H9 (cell line): ENCODE measurements around the gene LRRK2. TPM values are rescaled to one million over a fixed set of nuclear protein-coding genes. Genes with fewer than 3 reads are reported as not detected.

Source experiments
- DNase-seq: peaks from one replicate; pipeline ENCODE4 v3.0.0-alpha.2; 2017
- H2AFZ ChIP-seq: one replicate; pipeline ENCODE4 v1.6.1; 2013; ENCODE audit warnings: mild to moderate bottlenecking, low read length, control low read depth, moderate library complexity
- H2AK5ac ChIP-seq: 2 replicates; pipeline ENCODE4 v1.6.1; 2013; ENCODE audit warnings: low read length, control low read depth, mixed read lengths; ENCODE audit not compliant: insufficient read length
- H2BK120ac ChIP-seq: one replicate; pipeline ENCODE4 v1.6.1; 2013; ENCODE audit warnings: low read depth, mild to moderate bottlenecking, low read length, control low read depth, inconsistent platforms; ENCODE audit not compliant: poor library complexity, severe bottlenecking
- H2BK12ac ChIP-seq: 2 replicates; pipeline ENCODE4 v1.6.1; 2013; ENCODE audit warnings: low read length, control low read depth, mixed read lengths, low read depth; ENCODE audit not compliant: insufficient read length
- H2BK15ac ChIP-seq: 2 replicates; pipeline ENCODE4 v1.6.1; 2013; ENCODE audit warnings: low read depth, low read length, control low read depth
- H2BK20ac ChIP-seq: one replicate; pipeline ENCODE4 v1.6.1; 2013; ENCODE audit warnings: low read depth, mild to moderate bottlenecking, low read length, control low read depth, inconsistent platforms; ENCODE audit not compliant: poor library complexity, severe bottlenecking
- H2BK5ac ChIP-seq: 2 replicates; pipeline ENCODE4 v1.6.1; 2013; ENCODE audit warnings: low read length, control low read depth, mixed read lengths; ENCODE audit not compliant: insufficient read length
- H3K14ac ChIP-seq: 2 replicates; pipeline ENCODE4 v1.6.1; 2013; ENCODE audit warnings: low read length, control low read depth; ENCODE audit not compliant: insufficient read depth
- H3K18ac ChIP-seq: 2 replicates; pipeline ENCODE4 v1.6.1; 2013; ENCODE audit warnings: low read depth, mild to moderate bottlenecking, mixed read lengths, low read length, control low read depth; ENCODE audit not compliant: insufficient read length
- H3K23ac ChIP-seq: 2 replicates; pipeline ENCODE4 v1.6.1; 2013; ENCODE audit warnings: low read length, control low read depth, mixed read lengths, low read depth; ENCODE audit not compliant: insufficient read length
- H3K23me2 ChIP-seq: 2 replicates; pipeline ENCODE4 v1.6.1; 2013; ENCODE audit warnings: low read depth, mild to moderate bottlenecking, mixed read lengths, low read length, control low read depth; ENCODE audit not compliant: insufficient read length, poor library complexity, severe bottlenecking
- H3K27ac ChIP-seq: 2 replicates; pipeline ENCODE4 v1.5.1; 2013; ENCODE audit warnings: low read length, control low read depth, mixed read lengths, low read depth; ENCODE audit not compliant: insufficient read length
- H3K27me3 ChIP-seq: 2 replicates; pipeline ENCODE4 v1.6.1; 2013; ENCODE audit warnings: low read length, control low read depth, inconsistent platforms; ENCODE audit not compliant: insufficient read depth
- H3K4ac ChIP-seq: 2 replicates; pipeline ENCODE4 v1.6.1; 2013; ENCODE audit warnings: low read depth, mild to moderate bottlenecking, control low read depth, inconsistent platforms, low read length, moderate library complexity
- H3K4me1 ChIP-seq: 2 replicates; pipeline ENCODE4 v1.6.1; 2013; ENCODE audit warnings: low read length, control low read depth, inconsistent platforms; ENCODE audit not compliant: insufficient read depth
- H3K4me2 ChIP-seq: 2 replicates; pipeline ENCODE4 v1.6.1; 2013; ENCODE audit warnings: low read length, control low read depth, mixed read lengths; ENCODE audit not compliant: insufficient read length, insufficient read depth
- H3K56ac ChIP-seq: 2 replicates; pipeline ENCODE4 v1.6.1; 2013; ENCODE audit warnings: low read depth, mild to moderate bottlenecking, mixed read lengths, low read length, control low read depth; ENCODE audit not compliant: insufficient read length
- H3K79me1 ChIP-seq: 2 replicates; pipeline ENCODE4 v1.6.1; 2013; ENCODE audit warnings: low read depth, mild to moderate bottlenecking, moderate library complexity, low read length, control low read depth, inconsistent platforms; ENCODE audit not compliant: insufficient read depth, poor library complexity, severe bottlenecking
- H3K79me2 ChIP-seq: 2 replicates; pipeline ENCODE4 v1.6.1; 2013; ENCODE audit warnings: low read length, control low read depth, inconsistent platforms; ENCODE audit not compliant: insufficient read depth
- H3K9ac ChIP-seq: 2 replicates; pipeline ENCODE4 v1.6.1; 2013; ENCODE audit warnings: low read length, control low read depth, mixed read lengths; ENCODE audit not compliant: insufficient read length; ENCODE audit errors: extremely low read depth
- H3K9me3 ChIP-seq: one replicate; pipeline ENCODE4 v1.6.1; 2013; ENCODE audit warnings: low read depth, low read length, inconsistent platforms; ENCODE audit not compliant: control insufficient read depth
- H3T11ph ChIP-seq: one replicate; pipeline ENCODE4 v1.6.1; 2013; ENCODE audit warnings: mild to moderate bottlenecking, low read length, control low read depth, inconsistent platforms
- H4K20me1 ChIP-seq: one replicate; pipeline ENCODE4 v1.6.1; 2013; ENCODE audit not compliant: control insufficient read depth, insufficient read length, insufficient read depth
- H4K5ac ChIP-seq: 2 replicates; pipeline ENCODE4 v1.6.1; 2013; ENCODE audit warnings: low read depth, mild to moderate bottlenecking, mixed read lengths, low read length, control low read depth; ENCODE audit not compliant: insufficient read length
- H4K8ac ChIP-seq: replicated peaks from 2 replicates; pipeline ENCODE4 v1.6.1; 2013; ENCODE audit warnings: low read length, control low read depth, mixed read lengths, low read depth; ENCODE audit not compliant: insufficient read length
- H4K91ac ChIP-seq: 2 replicates; pipeline ENCODE4 v1.6.1; 2013; ENCODE audit warnings: low read depth, mild to moderate bottlenecking, moderate library complexity, mixed read lengths, low read length, control low read depth; ENCODE audit not compliant: insufficient read length
- H3K27ac Mint-ChIP-seq, 3 experiments: 2 replicates in 2 of 3; 3 replicates in 1 of 3; pipeline ENCODE4 v1.8.0; 2020 to 2021; ENCODE audit warnings: mixed read lengths in 3 of 3, mild to moderate bottlenecking in 1 of 3, moderate library complexity in 1 of 3
- H3K27me3 Mint-ChIP-seq: 2 replicates; pipeline ENCODE4 v1.8.0; 2021; ENCODE audit warnings: low read depth, mild to moderate bottlenecking, moderate library complexity, mixed read lengths
- H3K36me3 Mint-ChIP-seq, 3 experiments: 2 replicates in 2 of 3; 3 replicates in 1 of 3; pipeline ENCODE4 v1.8.0; 2020 to 2021; ENCODE audit warnings: low read depth in 3 of 3, mixed read lengths in 3 of 3; ENCODE audit not compliant: insufficient read depth in 1 of 3
- H3K4me1 Mint-ChIP-seq, 2 experiments: 2 replicates each; pipeline ENCODE4 v1.8.0; 2020; ENCODE audit warnings: mixed read lengths in 2 of 2
- H3K4me3 Mint-ChIP-seq, 2 experiments: 2 replicates in 1 of 2; 3 replicates in 1 of 2; pipeline ENCODE4 v1.8.0; 2020 to 2021; ENCODE audit warnings: mild to moderate bottlenecking in 2 of 2, mixed read lengths in 2 of 2, moderate library complexity in 1 of 2
- H3K9me3 Mint-ChIP-seq, 2 experiments: 2 replicates in 1 of 2; 3 replicates in 1 of 2; pipeline ENCODE4 v1.8.0; 2020; ENCODE audit warnings: mild to moderate bottlenecking in 2 of 2, mixed read lengths in 2 of 2, moderate library complexity in 1 of 2
- WGBS: extraction: QIAGEN DNeasy Blood & Tissue Kit; methylation state at CpG from one replicate; pipeline ENCODE4 v1.1.7; 2013; ENCODE audit warnings: missing lambda C conversion rate, low lambda C conversion rate, mixed read lengths; ENCODE audit not compliant: insufficient read length; ENCODE audit errors: extremely low coverage; 5-methylcytosine and 5-hydroxymethylcytosine counted together
- total RNA-seq: library from RNA; stranded (reverse); gene quantifications from 2 replicates; pipeline ENCODE4 v1.2.1, GENCODE V29; 2021
- TF ChIP-seq, protein P1 (sequence below): fragments of 200-600 bp; sonication (generic); conservative IDR thresholded peaks from 3 replicates; pipeline ENCODE4 v1.8.0; 2021; ENCODE audit warnings: antibody characterized with exemption, mild to moderate bottlenecking

LRRK2 gene
- total RNA-seq, 1 experiment from 2014 or later, result 0.17 TPM

DNA sequence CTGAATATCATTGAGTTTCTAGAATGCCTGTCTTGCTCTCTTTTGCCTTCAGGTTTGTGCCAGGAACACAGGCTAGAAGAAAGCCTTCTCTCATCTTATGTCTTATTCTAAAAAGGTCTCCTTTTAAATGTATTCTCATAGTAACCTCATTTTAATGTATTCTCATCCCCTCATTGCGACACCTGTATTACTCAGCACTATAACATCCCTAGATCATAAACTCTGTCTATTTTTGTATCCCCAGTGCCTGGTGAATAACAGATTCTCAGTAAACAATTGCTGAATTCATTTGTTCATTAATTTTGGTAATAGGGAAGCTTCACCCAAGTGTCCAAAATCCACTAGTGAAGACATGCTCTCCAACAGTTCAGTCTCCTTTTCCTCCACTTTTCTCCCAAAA, 8.8 kb upstream of the LRRK2 start:
- H2BK5ac ChIP-seq, result no peak overlapping the region
- no peaks in the 10 kb centered on the region for H4K20me1 ChIP-seq
- H3K4me1 Mint-ChIP-seq, result peaks cover 4% of the 10 kb centered on the region in 2 experiments
- DNase-seq, result no peak
- no peak overlapping the region for H2BK15ac ChIP-seq
- H3K27me3 ChIP-seq, result no peaks in the 10 kb centered on the region
- TF ChIP-seq, protein P1, sequence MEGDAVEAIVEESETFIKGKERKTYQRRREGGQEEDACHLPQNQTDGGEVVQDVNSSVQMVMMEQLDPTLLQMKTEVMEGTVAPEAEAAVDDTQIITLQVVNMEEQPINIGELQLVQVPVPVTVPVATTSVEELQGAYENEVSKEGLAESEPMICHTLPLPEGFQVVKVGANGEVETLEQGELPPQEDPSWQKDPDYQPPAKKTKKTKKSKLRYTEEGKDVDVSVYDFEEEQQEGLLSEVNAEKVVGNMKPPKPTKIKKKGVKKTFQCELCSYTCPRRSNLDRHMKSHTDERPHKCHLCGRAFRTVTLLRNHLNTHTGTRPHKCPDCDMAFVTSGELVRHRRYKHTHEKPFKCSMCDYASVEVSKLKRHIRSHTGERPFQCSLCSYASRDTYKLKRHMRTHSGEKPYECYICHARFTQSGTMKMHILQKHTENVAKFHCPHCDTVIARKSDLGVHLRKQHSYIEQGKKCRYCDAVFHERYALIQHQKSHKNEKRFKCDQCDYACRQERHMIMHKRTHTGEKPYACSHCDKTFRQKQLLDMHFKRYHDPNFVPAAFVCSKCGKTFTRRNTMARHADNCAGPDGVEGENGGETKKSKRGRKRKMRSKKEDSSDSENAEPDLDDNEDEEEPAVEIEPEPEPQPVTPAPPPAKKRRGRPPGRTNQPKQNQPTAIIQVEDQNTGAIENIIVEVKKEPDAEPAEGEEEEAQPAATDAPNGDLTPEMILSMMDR, result no peak
- no peak overlapping the region for H3K23ac ChIP-seq
- no peaks in the 10 kb centered on the region for H3K9me3 ChIP-seq
- H4K8ac ChIP-seq, result no peak overlapping the region
- H3K36me3 Mint-ChIP-seq, result peaks cover 0 to 6% (median 5%) of the 10 kb centered on the region in 3 experiments; a peak in 4 of 7 replicates
- no peak overlapping the region for H3K9ac ChIP-seq
- H3K9me3 Mint-ChIP-seq, result peaks cover 13 to 30% of the 10 kb centered on the region in 2 experiments
- H4K5ac ChIP-seq, result no peak overlapping the region
- no peak overlapping the region for H2BK12ac ChIP-seq
- H3K23me2 ChIP-seq, result no peaks in the 10 kb centered on the region
- no peaks in the 10 kb centered on the region for H3K79me1 ChIP-seq
- H3T11ph ChIP-seq, result no peak overlapping the region
- H3K27ac Mint-ChIP-seq, result no peak overlapping the region
- H3K27me3 Mint-ChIP-seq, result peaks cover 1% of the 10 kb centered on the region; the same call in 1 of the 2 replicates
- H3K79me2 ChIP-seq, result no peaks in the 10 kb centered on the region
- no peak overlapping the region for H3K4me2 ChIP-seq
- H3K4ac ChIP-seq, result no peak overlapping the region
- H2BK20ac ChIP-seq, result no peak overlapping the region
- no peak overlapping the region for H2AFZ ChIP-seq
- H4K91ac ChIP-seq, result no peak overlapping the region
- H3K18ac ChIP-seq, result no peak overlapping the region
- no peak overlapping the region for H3K4me3 Mint-ChIP-seq
- no peaks in the 10 kb centered on the region for H3K4me1 ChIP-seq
- no peak overlapping the region for H3K14ac ChIP-seq
- no peak overlapping the region for H2AK5ac ChIP-seq
- no peak overlapping the region for H2BK120ac ChIP-seq
- H3K27ac ChIP-seq, result no peak overlapping the region
- no peak overlapping the region for H3K56ac ChIP-seq
- no CpG with 5 or more reads among the region's 1 CpG for WGBS
